NCI-H1092 treated with DMSO at 0.1 percent for 48 hours (cell line): ENCODE data around the gene TP53.

Source experiments
- DNase-seq: peaks from one replicate; lab custom pipeline; 2025; lab: John Stamatoyannopoulos, UW

TP53 gene

DNA sequence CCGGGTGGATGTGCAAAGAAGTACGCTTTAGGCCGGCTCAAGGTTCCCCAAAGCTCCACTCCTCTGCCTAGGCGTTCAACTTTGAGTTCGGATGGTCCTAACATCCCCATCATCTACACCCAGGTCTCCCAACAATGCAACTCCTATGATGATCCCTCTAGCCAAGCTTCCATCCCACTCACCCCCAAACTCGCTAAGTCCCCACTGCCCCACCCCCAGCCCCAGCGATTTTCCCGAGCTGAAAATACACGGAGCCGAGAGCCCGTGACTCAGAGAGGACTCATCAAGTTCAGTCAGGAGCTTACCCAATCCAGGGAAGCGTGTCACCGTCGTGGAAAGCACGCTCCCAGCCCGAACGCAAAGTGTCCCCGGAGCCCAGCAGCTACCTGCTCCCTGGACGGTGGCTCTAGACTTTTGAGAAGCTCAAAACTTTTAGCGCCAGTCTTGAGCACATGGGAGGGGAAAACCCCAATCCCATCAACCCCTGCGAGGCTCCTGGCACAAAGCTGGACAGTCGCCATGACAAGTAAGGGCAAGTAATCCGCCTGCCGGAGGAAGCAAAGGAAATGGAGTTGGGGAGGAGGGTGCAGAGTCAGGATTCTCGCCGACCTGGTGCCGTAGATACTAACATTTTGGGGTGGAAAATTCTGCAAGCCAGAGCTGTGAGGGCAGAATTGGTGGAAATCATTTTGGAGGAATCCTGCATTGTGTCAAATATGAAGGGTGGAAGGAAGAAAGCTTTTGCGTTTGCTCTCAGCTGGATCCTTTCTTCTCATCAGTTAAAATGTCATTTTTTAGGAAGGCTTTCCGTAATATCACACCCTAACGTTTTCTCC is at the start of gene TP53:
TP53 (minus strand) TSS at position 419 of the 836 bp plus-strand sequence. CDS start 10,896 bp downstream, outside the sequence.
- peak; percentile 87 for DNase-seq

DNA sequence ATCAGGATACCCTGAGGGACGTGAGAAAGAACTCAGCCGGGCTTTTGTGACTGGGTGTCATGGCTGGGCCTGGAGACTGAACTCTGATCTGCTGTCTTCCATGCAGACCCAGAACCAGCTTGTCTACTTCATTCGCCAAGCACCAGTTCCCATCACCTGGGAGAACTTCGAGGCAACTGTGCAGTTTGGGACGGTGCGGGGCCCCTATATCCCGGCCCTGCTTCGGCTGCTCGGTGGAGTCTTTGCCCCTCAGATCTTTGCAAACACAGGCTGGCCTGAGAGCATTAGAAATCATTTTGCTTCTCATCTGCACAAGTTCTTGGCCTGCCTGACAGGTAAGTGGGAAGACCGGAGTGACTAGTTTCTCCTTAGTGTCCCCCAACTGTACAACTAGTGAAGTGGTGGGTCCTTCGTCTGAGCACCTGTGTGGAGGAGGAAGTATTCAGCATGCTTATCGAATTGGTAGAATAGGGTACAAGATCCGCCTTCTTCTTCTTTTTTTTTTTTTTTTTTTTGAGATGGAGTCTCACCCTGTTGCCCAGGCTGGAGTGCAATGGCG is 45.8 kb upstream of the TP53 start:
- DNase-seq = no peak

DNA sequence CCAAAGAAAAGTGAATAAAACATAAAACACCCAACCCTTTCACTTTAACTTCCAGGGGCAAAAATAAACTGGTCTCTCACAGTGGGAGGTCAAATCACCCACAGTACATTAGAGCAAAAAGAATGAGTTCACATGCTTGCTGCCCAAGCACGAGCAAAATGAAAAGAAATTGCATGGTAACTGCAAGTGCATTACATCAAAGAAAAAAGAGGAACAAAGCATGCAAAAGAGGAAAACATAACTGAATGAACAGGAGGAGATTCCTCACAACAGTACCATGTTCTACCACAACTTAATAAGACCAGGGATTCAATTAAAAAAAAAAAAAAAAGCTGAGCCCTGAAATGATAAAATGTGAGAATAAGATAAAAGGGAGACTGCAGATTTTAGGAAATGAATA is 42.5 kb upstream of the TP53 start:
- no peak for DNase-seq

DNA sequence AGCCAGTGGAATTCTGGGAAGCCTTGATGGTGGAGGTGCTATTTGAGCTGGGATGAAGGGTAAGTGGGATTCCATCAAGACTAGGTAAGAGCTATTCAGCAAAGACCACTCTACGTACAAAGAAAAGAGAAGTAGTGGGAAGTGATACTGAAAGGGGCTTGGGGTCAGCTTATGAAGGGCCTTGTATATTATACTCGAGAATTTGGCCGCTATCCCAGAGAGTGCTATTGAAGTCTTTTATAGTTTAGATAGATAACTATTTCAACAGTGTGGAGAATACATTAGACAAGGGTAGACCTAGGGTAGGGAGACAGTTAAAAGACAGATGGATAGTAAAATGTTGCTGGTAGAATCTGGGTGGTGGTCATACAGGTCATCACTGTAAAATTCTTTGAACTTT is 40.6 kb upstream of the TP53 start:
- DNase-seq = peak; percentile 7

DNA sequence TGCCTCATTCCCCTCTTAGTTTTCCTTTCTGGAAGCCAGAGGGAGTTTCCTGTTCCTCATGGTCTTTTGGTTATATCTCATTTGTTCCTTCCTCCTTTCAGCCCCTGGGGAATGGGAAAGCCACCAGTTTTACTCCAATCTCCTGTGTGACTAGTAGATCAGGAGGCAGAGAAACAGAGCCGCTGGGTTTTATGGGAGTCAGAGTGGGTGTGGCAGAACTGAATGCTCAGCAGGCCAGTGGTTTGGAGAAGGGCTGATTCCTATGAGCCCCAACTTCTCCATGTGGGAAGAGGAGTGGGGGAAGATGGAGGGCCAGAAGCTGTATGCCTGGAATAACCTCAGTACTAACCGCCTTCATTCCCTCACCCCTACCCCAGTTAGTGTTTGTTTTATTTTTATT is 34.3 kb upstream of the TP53 start:
- DNase-seq = no peak

DNA sequence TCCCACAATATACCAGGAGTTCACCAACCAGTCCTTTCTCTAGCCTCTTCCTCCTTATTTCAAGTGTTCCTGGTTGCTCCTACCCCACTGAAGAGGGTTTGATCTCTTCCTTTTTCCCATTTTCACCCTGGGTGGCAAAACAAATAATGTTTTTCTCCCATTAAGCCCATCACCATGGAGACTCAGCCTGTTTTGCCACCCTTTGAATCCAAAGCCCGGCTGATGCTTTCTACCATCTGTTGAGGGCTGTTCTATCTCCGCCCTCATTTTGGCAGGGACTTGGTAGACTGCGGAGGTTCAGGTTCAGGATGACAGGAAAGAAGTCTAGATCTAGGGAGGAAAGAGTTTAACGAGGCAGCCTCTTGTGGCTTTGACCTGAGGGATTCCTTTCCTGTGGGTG is 32.8 kb upstream of the TP53 start:
- no peak for DNase-seq

DNA sequence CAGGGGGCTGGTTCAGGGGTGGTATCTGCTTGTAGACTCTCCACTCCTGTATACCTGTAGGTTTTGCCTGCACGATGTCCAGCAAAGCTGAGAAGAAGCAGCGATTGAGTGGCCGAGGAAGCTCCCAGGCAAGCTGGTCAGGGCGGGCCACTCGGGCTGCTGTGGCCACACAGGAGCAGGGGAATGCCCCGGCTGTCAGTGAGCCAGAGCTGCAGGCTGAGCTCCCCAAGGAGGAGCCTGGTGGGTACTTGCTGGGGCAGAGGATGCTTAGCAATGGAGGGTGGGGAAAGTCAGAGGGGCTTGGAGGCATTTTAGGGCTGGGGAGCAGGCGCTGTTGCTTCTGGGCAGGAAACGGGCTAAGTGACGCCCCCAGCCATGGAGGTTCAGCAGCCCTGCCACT is 32.4 kb upstream of the TP53 start:
- no peak for DNase-seq

DNA sequence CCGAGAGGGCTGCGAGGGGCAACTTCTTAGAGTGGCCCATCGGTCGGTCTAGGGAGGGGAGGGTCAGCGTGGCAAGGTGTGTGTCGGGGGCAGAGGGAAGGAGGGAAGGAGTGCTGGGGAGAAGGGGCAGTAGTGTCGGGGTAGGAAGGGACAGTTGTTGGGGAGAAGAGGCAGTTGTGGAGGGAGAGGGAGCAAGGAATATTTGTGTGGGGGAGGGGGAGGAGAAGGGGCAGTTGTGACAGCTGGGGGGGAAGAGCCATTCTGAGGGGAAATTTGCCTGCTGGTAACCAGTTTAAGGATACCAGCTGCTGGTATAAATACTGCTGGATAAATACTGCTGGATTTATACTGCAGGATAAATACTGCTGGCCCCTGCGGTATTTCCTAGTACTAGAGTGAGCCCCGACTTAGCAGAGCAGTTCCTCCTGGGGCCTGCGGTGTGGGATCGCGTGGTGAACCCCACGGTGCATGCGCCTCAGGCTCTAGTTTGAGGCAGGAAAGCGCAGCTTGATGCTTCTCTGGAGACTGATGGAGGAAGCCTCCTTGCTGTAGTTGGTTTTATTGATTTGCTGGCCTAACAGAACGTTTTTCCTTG is 30.6 kb upstream of the TP53 start:
- DNase-seq = peak; percentile 38

DNA sequence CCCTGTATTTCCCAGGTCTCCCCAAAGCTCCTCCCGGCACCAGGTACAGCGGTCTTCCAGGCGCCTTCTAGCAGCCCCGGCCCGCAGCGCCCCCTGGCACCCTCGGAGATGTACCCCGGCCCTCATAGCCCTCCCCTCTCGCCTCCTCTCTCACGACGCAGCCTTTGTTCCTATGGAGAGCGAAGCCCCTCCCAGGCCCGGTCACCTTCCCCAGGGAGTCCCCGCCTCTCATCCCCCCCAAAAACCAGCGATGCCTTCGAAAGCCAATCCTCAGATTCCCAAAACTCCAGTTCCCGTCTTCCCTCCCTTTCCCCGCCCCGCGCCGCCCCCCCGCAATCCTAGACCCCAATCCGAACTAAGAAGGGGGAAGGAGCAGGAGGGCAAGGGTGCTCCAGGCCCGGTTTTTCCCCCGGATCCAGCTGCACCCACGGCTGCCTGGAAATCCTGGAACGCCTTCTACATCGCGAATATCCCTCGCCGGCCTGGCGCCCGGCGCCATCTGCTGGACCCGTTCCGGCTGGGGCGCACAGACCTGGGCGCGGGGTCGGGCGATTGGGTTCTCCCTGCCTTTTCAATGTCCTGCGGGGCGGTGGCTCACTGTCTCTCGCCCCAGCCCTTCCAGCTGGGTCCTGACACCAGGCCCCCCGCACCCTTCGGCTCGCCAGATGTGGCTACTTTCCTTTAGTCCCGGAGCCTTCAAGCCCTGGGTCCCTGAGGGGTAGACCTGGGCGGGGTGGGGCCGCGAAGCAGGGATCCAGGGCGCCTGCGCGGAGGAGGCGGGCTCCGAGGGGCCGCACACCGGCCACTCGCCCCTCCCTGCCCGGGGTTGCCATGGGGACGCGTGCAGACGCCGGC is 29.8 kb upstream of the TP53 start, which contains the start of gene DNAH2:
DNAH2 (plus strand) TSS at position 844 of the 855 bp plus-strand sequence. CDS start 1,991 bp downstream, outside the sequence.
- DNase-seq = peak; percentile 88

DNA sequence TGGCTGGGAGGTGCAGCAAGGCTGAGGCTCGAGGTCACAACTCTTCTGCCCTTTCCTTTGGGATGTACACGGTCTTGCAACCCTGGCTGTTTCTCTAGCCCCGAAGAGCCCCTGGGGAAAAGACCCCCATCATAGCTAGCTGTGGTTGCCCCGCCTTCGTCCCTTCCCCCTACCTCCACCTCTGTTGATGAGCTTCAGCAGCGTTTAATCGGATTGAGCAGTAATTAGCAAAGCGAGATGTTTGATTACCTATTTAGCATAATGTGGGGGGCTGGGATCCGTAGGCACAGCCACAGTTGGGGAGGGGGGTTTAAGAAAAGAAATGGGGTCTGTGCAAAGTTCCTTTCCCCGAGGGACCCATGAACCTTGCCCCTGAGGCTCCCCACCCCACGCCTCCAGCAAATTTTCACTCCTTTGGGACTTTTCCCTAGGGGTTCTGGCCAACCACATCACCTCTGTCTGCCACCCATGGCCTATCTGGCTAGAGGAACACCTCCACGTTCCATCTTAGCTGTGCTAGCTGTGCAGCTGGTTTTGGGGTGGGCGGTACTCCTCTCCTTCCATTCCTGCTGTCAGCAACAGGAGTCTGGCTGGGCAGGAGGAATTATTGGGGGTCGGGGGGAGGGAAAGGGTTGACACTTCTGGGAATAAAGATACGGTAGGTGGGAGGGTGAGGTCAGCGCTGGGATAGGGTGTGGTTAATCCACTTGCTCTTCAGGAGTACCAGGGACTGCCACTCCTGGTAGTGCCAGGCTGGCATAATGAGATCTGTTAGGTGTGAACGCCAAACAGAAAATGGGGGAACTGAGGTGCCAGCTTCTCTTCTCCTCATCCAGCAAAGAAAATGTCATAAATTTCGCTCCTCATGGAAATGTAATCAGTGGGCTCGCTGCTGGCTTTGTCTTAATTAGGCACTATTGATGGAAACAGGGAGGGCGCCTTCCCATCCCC is 28.9 kb upstream of the TP53 start:
- no peak for DNase-seq

DNA sequence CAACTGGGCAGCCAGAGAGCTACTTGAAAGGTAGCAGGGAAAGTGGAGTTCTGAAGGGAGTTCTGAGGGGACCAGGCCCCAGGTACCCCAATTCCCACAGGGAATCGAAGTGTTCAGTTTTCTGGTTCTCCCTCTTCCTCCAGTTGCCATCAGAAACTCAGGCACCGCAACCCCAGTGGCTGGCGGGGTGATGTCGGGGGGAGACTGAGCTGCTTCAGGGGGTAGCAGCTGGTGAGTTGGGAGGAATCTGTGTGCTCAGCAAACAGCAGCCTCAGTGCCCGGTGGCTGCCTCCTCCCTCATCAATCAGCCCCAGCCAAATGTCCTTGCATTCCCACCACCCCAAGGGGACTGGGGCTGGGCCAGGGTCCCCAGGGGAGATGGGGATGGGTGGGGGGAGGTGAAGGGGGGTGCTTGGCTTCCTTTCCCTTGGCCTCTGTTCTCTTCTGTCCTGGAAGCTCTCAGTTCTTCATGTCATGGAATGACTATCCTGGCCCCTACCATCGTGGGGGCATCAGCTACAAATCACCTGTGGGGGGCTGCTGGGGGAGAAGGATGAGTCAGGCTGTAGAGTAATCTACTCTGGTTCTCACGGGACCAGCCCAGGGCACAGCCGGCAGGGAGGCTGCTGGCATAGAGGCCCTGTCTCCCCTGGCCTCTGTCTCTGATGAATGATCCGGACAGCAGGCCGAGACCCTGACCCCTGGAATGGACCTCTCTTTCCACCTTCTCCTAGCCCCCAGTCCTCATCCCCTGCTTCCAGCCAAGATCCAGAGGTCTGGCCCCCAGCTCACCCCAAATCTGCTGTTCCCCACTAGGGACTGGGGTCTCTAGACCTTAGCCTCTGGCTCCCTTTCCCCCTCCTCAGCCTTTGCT is 27.7 kb upstream of the TP53 start:
- no peak for DNase-seq

DNA sequence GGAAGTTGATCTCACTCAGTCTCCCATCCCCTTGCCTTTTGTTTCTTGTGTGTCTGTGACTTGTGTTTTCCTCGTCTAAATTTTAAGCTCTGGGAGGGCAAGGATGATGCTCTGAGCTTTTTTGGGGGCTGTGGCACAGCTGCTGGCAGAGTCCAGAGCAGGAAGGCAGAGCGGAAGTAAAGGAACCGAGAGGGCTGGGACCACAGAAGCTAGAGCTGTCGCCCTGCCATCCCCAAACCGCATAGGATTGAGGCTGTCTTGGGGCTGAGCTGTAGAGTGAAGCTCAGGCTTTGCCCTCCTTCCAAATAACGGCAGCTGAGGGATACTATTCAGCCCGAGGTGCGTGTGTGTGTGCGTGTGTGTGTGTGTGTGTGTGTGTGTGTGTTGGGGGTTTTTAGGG is 26.5 kb upstream of the TP53 start:
- no peak for DNase-seq

DNA sequence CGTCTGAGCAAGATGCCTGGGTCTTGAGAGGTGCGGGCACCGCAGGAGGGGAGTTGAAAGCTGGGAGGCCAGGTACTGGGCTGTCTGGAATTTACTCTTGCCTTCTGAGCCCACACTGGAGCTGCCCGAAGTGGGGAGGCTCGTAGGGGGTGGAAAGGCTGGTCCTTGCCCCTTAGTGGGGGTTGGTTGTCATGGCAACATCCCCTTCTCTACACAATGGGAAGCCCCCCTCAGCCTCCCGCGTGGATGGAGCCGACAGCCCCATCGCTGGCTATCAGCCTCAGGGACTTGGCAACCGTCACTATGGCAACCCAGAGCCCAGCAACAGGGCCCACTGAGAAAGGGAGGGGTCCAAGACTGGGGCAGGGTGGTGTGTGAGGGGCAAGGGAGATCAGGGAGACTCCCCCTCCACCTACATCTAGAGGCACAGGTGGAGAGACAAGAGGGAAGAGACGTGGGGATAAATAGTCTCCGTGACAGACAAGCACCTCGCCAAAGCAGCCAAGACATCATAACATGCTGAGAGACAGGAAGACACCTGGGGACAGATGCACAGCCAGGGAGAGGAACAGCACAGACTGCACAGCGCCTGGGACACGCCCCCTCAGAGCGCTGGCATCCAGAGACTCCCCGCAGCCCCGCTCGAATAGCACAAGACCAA is 25.0 kb upstream of the TP53 start:
- DNase-seq = peak; percentile 1

DNA sequence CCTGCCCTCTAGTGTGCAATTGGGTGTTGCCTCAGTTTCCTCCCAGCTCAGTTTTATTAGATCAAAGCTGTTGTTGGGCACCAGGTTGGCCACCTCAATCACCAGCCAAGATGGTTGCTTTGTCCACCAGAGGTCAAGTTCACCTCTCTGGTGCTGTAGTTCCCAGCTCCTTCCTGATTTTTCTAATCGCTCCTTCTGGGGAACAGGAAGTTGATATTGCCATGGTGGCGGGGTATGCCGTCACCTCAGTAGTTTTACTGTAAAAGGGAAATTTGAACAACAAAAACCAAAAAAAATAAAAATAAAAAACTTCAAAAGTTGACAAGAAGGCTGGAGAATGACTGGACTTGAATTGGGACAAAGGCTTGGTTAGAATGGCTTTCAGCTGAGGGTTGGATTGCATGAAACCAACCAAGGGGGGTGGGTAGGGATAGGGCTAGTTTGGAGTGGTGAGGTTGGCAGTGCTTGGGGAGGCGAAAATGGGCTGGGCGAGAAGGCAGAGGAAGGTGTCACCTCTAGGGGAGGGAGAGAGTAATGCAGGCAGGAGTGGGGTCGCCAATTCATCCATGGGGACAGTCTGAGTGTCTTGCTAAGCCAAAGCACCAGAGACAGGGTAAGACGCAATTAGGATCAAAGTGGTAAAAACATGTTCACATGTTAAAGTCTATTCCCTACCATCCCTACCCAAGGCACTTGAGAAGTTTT is 23.9 kb upstream of the TP53 start:
- DNase-seq = no peak

DNA sequence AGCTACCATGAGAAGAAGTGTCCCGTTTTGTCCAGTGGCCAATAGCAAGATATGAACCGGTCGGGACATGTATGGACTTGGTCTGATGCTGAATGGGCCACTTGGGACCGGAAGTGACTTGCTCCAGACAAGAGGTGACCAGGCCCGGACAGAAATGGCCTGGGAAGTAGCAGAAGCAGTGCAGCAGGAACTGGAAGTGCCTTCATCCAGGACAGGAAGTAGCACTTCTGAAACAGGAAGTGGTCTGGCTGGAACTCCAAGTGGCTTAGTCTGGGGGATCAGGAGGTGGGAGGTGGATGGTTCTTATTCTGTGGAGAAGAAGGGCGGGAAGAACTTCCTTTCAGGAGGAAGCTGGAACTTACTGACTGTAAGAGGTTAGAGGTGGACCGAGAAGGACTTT is 23.0 kb upstream of the TP53 start:
- no peak for DNase-seq

DNA sequence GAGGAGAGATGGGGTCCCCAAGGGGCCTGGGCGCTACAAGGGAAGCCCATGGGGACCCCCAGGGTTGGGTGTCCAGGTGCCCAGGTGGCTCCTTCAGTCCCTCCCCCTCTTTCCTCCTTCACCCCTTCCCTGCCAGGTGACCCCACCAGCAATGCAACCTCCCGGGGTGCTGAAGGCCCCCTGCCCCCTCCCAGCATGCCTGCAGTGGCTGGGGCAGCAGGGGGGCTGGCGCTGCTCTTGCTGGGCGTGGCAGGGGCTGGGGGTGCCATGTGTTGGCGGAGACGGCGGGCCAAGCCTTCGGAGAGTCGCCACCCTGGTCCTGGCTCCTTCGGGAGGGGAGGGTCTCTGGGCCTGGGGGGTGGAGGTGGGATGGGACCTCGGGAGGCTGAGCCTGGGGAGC is 21.7 kb upstream of the TP53 start:
- DNase-seq = no peak

DNA sequence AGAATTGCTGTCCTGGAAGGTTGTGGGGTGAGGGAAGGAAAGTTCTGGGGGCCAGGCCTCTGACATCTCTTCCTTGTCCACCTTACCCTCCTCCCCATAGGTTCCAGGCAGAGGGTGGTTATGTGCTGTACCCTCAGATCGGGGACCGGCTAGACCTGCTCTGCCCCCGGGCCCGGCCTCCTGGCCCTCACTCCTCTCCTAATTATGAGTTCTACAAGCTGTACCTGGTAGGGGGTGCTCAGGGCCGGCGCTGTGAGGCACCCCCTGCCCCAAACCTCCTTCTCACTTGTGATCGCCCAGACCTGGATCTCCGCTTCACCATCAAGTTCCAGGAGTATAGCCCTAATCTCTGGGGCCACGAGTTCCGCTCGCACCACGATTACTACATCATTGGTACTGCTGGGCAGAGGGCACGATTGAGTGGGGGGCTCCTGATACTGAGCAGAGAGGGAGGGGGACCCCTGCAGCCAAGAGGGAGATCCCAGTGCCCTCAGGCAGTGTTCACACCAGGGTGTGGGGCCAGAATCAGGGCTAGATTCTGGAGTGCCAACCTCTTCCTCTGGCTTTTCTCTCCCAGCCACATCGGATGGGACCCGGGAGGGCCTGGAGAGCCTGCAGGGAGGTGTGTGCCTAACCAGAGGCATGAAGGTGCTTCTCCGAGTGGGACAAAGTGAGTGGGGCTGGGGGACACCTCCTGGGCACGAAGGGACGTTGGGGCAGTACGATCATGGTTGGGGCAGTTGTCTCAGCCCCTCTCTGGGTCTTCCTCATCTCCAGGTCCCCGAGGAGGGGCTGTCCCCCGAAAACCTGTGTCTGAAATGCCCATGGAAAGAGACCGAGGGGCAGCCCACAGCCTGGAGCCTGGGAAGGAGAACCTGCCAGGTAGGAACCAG is 20.8 kb upstream of the TP53 start:
- no peak for DNase-seq

DNA sequence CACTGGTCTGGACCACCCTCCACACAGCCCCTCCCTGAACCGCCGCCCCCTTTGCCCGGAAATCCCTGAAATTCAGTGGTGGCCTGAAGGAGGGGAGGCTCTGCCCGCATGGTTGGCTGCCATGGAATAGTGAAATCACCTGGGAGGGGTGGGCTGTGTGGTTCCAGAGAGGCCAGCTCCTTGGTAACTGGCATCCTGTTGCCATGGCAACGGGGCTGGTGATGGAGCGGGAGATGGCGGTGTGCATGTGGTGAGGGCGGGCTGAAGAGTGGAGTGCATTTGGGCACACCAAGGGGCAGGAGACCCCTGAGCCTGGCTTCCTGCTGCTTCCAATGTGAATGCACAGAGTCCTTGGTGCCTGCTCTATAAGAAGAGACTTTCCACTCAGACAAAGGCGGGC is 20.2 kb upstream of the TP53 start:
- no peak for DNase-seq
